ENCODE measurements around the gene F7. TPM values are rescaled to one million over a fixed set of nuclear protein-coding genes. Genes with fewer than 3 reads are reported as not detected.

Gene F7
- total RNA-seq, 1 experiment from 2014 or later = not detected

- Histone ChIP-seq H3K9me3 (ENCODE audit: control insufficient read depth, insufficient read depth, low read depth, low read length) (no peaks in the 10 kb centered on the region), H3K27me3 (ENCODE audit: control insufficient read depth, insufficient read depth, low read length) (no peaks in the 10 kb centered on the region), H3K4me1 (ENCODE audit: control insufficient read depth, insufficient read depth, low read length) (no peaks in the 10 kb centered on the region), H3K27ac (ENCODE audit: low read length) (no peak overlapping the region), H3K36me3 (ENCODE audit: control insufficient read depth, insufficient read depth, low read length) (no peaks in the 10 kb centered on the region), H3K4me3 (ENCODE audit: low read depth in 2 of 2, low read length in 2 of 2) (no peak overlapping the region)
- ChIA-PET POLR2A (no interaction called here), CTCF (no interaction called here)
- ATAC-seq = no peak
- DNase-seq (ENCODE audit: low read depth, low spot score) = no peak
- no TSS peak for BruUV-seq (replicated peaks)
- no peak for TF ChIP-seq POLR2AphosphoS5 (IDR thresholded peaks at IDR 0.05; ENCODE audit: low read depth, low read length)
- no peak for TF ChIP-seq REST (IDR thresholded peaks at IDR 0.05; ENCODE audit: insufficient read depth in 1 of 2, low read depth in 2 of 2, low read length in 1 of 2)
- TF ChIP-seq SIN3A (IDR thresholded peaks at IDR 0.05; ENCODE audit: borderline replicate concordance, insufficient read depth, low read depth, low read length) = no peak
- TF ChIP-seq CTCF (IDR thresholded peaks at IDR 0.05) = no peak
- TF ChIP-seq TCF7L2 (IDR thresholded peaks at IDR 0.05; ENCODE audit: low read depth, low read length) = no peak
- intact Hi-C loops (cut with micrococcal nuclease; ENCODE audit: unreplicated experiment) (no loop called here), in situ Hi-C loops (cut with HindIII; ENCODE audit: low pct_unique_long_range_greater_than_20kb, low sequenced_read_pairs) (no loop called here)
Measured at GRCh38 chr13:113114511-113115362, 9.1 kb downstream of the F7 start.

- no peak for ATAC-seq
- Histone ChIP-seq H3K27ac (ENCODE audit: low read length) (no peak overlapping the region), H3K4me3 (ENCODE audit: low read depth in 2 of 2, low read length in 2 of 2) (no peak overlapping the region), H3K36me3 (ENCODE audit: control insufficient read depth, insufficient read depth, low read length) (no peaks in the 10 kb centered on the region), H3K4me1 (ENCODE audit: control insufficient read depth, insufficient read depth, low read length) (no peaks in the 10 kb centered on the region), H3K27me3 (ENCODE audit: control insufficient read depth, insufficient read depth, low read length) (no peaks in the 10 kb centered on the region), H3K9me3 (ENCODE audit: control insufficient read depth, insufficient read depth, low read depth, low read length) (no peaks in the 10 kb centered on the region)
- in situ Hi-C loops (cut with HindIII; ENCODE audit: low pct_unique_long_range_greater_than_20kb, low sequenced_read_pairs) (no loop called here), intact Hi-C loops (cut with micrococcal nuclease; ENCODE audit: unreplicated experiment) (no loop called here)
- ChIA-PET CTCF (no interaction called here), POLR2A (no interaction called here)
- TF ChIP-seq SIN3A (IDR thresholded peaks at IDR 0.05; ENCODE audit: borderline replicate concordance, insufficient read depth, low read depth, low read length) = no peak
- no peak for TF ChIP-seq REST (IDR thresholded peaks at IDR 0.05; ENCODE audit: insufficient read depth in 1 of 2, low read depth in 2 of 2, low read length in 1 of 2)
- TF ChIP-seq POLR2AphosphoS5 (IDR thresholded peaks at IDR 0.05; ENCODE audit: low read depth, low read length) = no peak
- no peak for TF ChIP-seq CTCF (IDR thresholded peaks at IDR 0.05)
- TF ChIP-seq TCF7L2 (IDR thresholded peaks at IDR 0.05; ENCODE audit: low read depth, low read length) = no peak
- BruUV-seq (replicated peaks) = no TSS peak
- DNase-seq (ENCODE audit: low read depth, low spot score) = no peak
Measured at GRCh38 chr13:113115363-113116205, 10.0 kb downstream of the F7 start.

Measured in Panc1 (cell line).